SK-N-SH (cell line): ENCODE data around the gene PRR12. TPM values are rescaled to one million over a fixed set of nuclear protein-coding genes. Genes with fewer than 3 reads are reported as not detected.

Experiments
- CTCF ChIA-PET: fragments of 300-600, 350-600 bp; formaldehyde crosslinking; extraction: SDS; loops from one replicate; lab custom pipeline; 2021; lab: Yijun Ruan, JAX
- POLR2A ChIA-PET: fragments of 350-600 bp; sonication (Branson Sonifier 250); formaldehyde crosslinking; extraction: SDS; loops from one replicate; lab custom pipeline; 2020; ENCODE audit warnings: antibody characterized with exemption, inconsistent platforms; lab: Yijun Ruan, JAX
- DNase-seq: peaks from one replicate; pipeline ENCODE4 v3.0.0; 2012
- H2AFZ ChIP-seq: fragments of 200-600 bp; sonication (generic); 2 replicates; pipeline ENCODE4 v1.8.1; 2016; ENCODE audit warnings: antibody characterized with exemption, mild to moderate bottlenecking, low read depth
- H3F3A ChIP-seq: fragments of 200-600 bp; sonication (generic); replicated peaks from 2 replicates; pipeline ENCODE3; 2016; ENCODE audit warnings: antibody characterized with exemption, mild to moderate bottlenecking; ENCODE audit not compliant: insufficient read depth
- H3K27ac ChIP-seq, 2 experiments: fragments of 200-500 bp in 1 of 2; fragments of 200-600 bp in 1 of 2; sonication (Bioruptor generic) in 1 of 2; sonication (generic), shearing (Covaris generic) in 1 of 2; 2 replicates each; pipeline versions ENCODE4 v1.5.1 to v1.6.1; 2014 to 2016; ENCODE audit warnings: low read depth in 2 of 2, inconsistent platforms in 1 of 2, low read length in 1 of 2, mild to moderate bottlenecking in 1 of 2, mixed read lengths in 1 of 2
- H3K27me3 ChIP-seq: fragments of 200-600 bp; sonication (generic), shearing (Covaris generic); 2 replicates; pipeline ENCODE4 v1.6.1; 2016; ENCODE audit warnings: mixed run types; ENCODE audit not compliant: insufficient read depth
- H3K36me3 ChIP-seq, 2 experiments: fragments of 200-500 bp in 1 of 2; fragments of 200-600 bp in 1 of 2; sonication (Bioruptor generic) in 1 of 2; sonication (generic) in 1 of 2; replicated peaks in 1 of 2; 2 replicates each; pipeline versions ENCODE3 to v1.5.1; 2014 to 2016; ENCODE audit warnings: low read length in 1 of 2, mild to moderate bottlenecking in 1 of 2; ENCODE audit not compliant: insufficient read depth in 2 of 2, control insufficient read depth in 1 of 2
- H3K4me1 ChIP-seq, 2 experiments: fragments of 200-500 bp in 1 of 2; fragments of 200-600 bp in 1 of 2; sonication (Bioruptor generic) in 1 of 2; sonication (generic), shearing (Covaris generic) in 1 of 2; 2 replicates each; pipeline versions ENCODE4 v1.5.1 to v1.6.1; 2014 to 2016; ENCODE audit warnings: low read depth in 1 of 2, low read length in 1 of 2, mixed run types in 1 of 2; ENCODE audit not compliant: insufficient read depth in 2 of 2, control insufficient read depth in 1 of 2
- H3K4me2 ChIP-seq: fragments of 200-600 bp; sonication (generic), shearing (Covaris generic); 2 replicates; pipeline ENCODE4 v1.6.1; 2017; ENCODE audit warnings: mixed run types
- H3K4me3 ChIP-seq, 2 experiments: fragments of 200-500 bp in 1 of 2; fragments of 200-600 bp in 1 of 2; sonication (Bioruptor generic) in 1 of 2; sonication (generic), shearing (Covaris generic) in 1 of 2; 2 replicates each; pipeline versions ENCODE4 v1.5.1 to v1.8.1; 2014 to 2016; ENCODE audit warnings: low read depth in 2 of 2, inconsistent platforms in 1 of 2, low read length in 1 of 2, mild to moderate bottlenecking in 1 of 2, mixed read lengths in 1 of 2, moderate library complexity in 1 of 2
- H3K79me2 ChIP-seq: fragments of 200-600 bp; sonication (generic); 2 replicates; pipeline ENCODE4 v1.8.1; 2017; ENCODE audit warnings: mild to moderate bottlenecking; ENCODE audit not compliant: insufficient read depth
- H3K9ac ChIP-seq: fragments of 200-600 bp; sonication (generic); 2 replicates; pipeline ENCODE4 v1.6.1; 2017; ENCODE audit warnings: mixed run types
- H3K9me2 ChIP-seq: fragments of 200-600 bp; sonication (generic); 2 replicates; pipeline ENCODE4 v1.6.1; 2017; ENCODE audit warnings: mixed run types
- H3K9me3 ChIP-seq: fragments of 200-600 bp; sonication (generic); 2 replicates; pipeline ENCODE4 v1.6.1; 2017; ENCODE audit warnings: mixed run types, mild to moderate bottlenecking, moderate library complexity
- H4K20me1 ChIP-seq: fragments of 200-600 bp; sonication (generic); 2 replicates; pipeline ENCODE4 v1.6.1; 2017; ENCODE audit warnings: mild to moderate bottlenecking, mixed run types; ENCODE audit not compliant: insufficient read depth
- ELF1 ChIP-seq: IDR thresholded peaks from 2 replicates; pipeline ENCODE4 v1.4.0; 2012
- EP300 ChIP-seq, 2 experiments: IDR thresholded peaks; 2 replicates each; pipeline versions ENCODE4 v1.4.0 to v1.6.1; 2012; ENCODE audit warnings: borderline replicate concordance in 1 of 2, low read depth in 1 of 2, low read length in 1 of 2
- GABPA ChIP-seq: IDR thresholded peaks from 2 replicates; pipeline ENCODE4 v1.4.0; 2012; ENCODE audit warnings: low read depth, mild to moderate bottlenecking
- GATA2 ChIP-seq: sonication (generic); formaldehyde crosslinking; IDR thresholded peaks from 2 replicates; pipeline ENCODE4 v1.5.0; 2020; ENCODE audit warnings: mild to moderate bottlenecking, missing genetic modification reagents
- NRF1 ChIP-seq: IDR thresholded peaks from 2 replicates; pipeline ENCODE4 v1.6.1; 2012; ENCODE audit warnings: low read depth, mild to moderate bottlenecking, low read length
- RCOR1 ChIP-seq: fragments of 150-350 bp; IDR thresholded peaks from 2 replicates; pipeline ENCODE4 v1.6.1; 2017; ENCODE audit warnings: antibody characterized with exemption, low read length
- RXRA ChIP-seq: IDR thresholded peaks from 2 replicates; pipeline ENCODE4 v1.4.0; 2012; ENCODE audit warnings: low read depth, mild to moderate bottlenecking, borderline replicate concordance
- SIN3A ChIP-seq: IDR thresholded peaks from 2 replicates; pipeline ENCODE4 v1.6.1; 2012; ENCODE audit warnings: low read depth, mild to moderate bottlenecking, low read length, moderate library complexity, borderline replicate concordance
- TCF12 ChIP-seq: IDR thresholded peaks from 2 replicates; pipeline ENCODE4 v1.4.0; 2012
- USF2 ChIP-seq: fragments of 150-350 bp; IDR thresholded peaks from 2 replicates; pipeline ENCODE4 v1.6.1; 2017; ENCODE audit warnings: antibody characterized with exemption, low read length, low read depth, borderline replicate concordance
- WGBS: methylation state at CpG from one replicate; pipeline ENCODE4 v1.1.6; 2017; ENCODE audit warnings: low lambda C conversion rate; 5-methylcytosine and 5-hydroxymethylcytosine counted together
- polyA plus RNA-seq, 3 experiments: library from polyadenylated mRNA; depleted of rRNA; stranded (reverse); fragments of >200 nt; gene quantifications; 2 replicates each; pipeline ENCODE4 v1.2.3, GENCODE V29; 2012
- TF ChIP-seq, protein P1 (sequence below): IDR thresholded peaks from 2 replicates; pipeline ENCODE4 v1.4.0; 2012; ENCODE audit warnings: low read depth, borderline replicate concordance

The PRR12 gene
- polyA plus RNA-seq, 1 of the 3 experiments (the other 2 are of a cell fraction): 1.7 TPM

DNA sequence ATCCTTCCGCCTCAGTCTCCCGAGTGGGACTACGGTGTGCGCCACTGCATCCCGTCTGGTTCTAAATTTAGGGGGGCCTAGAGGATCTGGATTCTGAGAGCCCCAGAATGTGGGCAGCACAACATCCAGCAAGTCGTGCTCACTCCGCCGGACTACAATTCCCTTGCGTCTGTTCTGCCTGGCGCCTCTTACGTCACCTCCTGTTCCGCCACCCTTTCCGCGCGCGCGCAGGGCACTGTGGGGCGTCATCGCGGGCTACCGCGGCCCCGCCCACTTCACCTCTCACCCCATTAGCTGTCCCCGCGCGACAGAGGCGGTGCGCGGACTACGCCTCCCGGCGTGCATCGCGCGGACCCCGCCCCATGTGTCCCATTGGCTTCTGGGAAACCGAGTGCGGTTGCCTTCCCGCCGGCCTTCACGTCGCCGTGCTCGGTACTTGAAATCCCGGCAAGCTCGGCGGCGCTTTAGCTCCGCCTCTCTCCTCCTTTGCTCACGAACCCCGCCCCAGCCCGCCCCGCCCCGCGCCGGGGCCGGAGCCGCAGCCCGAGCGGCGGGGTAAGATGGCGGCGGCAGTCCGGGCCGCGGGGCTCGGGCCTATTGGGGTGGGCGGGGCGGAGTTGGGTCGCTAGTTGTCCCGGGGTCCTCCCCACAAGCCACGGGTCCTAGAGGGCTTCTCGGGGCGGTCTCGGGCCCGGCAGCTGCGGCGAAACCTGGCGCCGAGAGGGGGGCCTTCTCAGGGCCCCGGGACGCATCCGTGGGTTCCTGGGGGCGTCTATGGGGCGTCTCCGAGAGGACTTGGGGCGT, 50.9 kb downstream of the PRR12 start, which contains the start of gene SCAF1 (continued):
- TF ChIP-seq, protein P1, sequence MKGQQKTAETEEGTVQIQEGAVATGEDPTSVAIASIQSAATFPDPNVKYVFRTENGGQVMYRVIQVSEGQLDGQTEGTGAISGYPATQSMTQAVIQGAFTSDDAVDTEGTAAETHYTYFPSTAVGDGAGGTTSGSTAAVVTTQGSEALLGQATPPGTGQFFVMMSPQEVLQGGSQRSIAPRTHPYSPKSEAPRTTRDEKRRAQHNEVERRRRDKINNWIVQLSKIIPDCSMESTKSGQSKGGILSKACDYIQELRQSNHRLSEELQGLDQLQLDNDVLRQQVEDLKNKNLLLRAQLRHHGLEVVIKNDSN: peak; percentile 58; the same call in 1 of the 2 replicates
- TF ChIP-seq SIN3A (peak; percentile 28; the same call in 1 of the 2 replicates), GABPA (peak; percentile 93), USF2 (no peak), NRF1 (peak; percentile 68), ELF1 (peak; percentile 62)

- H3K79me2 ChIP-seq: peaks cover 76% of the 10 kb centered on the region
- peak; percentile 44; the same call in 1 of the 2 replicates for TF ChIP-seq GATA2 (CRISPR knock-in tag)
- TF ChIP-seq TCF12: no peak
- no peak for TF ChIP-seq RCOR1
- TF ChIP-seq ELF1: no peak
- TF ChIP-seq EP300 (IDR thresholded peaks at IDR 0.05; ENCODE audit: borderline replicate concordance in 1 of 2, low read depth in 1 of 2, low read length in 1 of 2): peak in 1 of 2 experiments; percentile 3; a peak in 1 of 4 replicates
- TF ChIP-seq RXRA: no peak
- peaks cover 9% of the 10 kb centered on the region for H3F3A ChIP-seq
- peak overlapping the region; percentile 100 for H3K4me3 ChIP-seq
- H3K9me3 ChIP-seq: no peaks in the 10 kb centered on the region
- peak overlapping the region; percentile 65; the same call in 1 of the 2 replicates for H2AFZ ChIP-seq
- CTCF ChIA-PET: interaction anchor here (0.7 to 5.2 kb wide), 6 partner anchors 11 to 73 kb away, joined by 3 to 31 read pairs (median 5); partner anchors contain the start of gene PRMT1
- peaks cover 14 to 32% of the 10 kb centered on the region in 2 experiments for H3K4me1 ChIP-seq
- DNase-seq: peak; percentile 65
- peaks cover 14 to 27% of the 10 kb centered on the region in 2 experiments for H3K36me3 ChIP-seq
- peak overlapping the region; percentile 100 for H3K4me2 ChIP-seq
- H3K9me2 ChIP-seq: no peaks in the 10 kb centered on the region
- H3K27ac ChIP-seq: peak overlapping the region; percentile 86 to 92
- no peaks in the 10 kb centered on the region for H3K27me3 ChIP-seq
- peak overlapping the region; percentile 100 for H3K9ac ChIP-seq
- WGBS: 0% methylated on average over 2 of the region's 5 CpGs
- peaks cover 16% of the 10 kb centered on the region for H4K20me1 ChIP-seq
- POLR2A ChIA-PET: interaction anchor here (0.6 to 1.7 kb wide), 5 partner anchors 16 to 235 kb away, joined by 3 to 5 read pairs (median 3); partner anchors contain the start of genes AKT1S1, RPS11 and TBC1D17
Measured at GRCh38 chr19:49642492-49643035, 51.6 kb downstream of the PRR12 start.
